Measurements from ENCODE around the gene RAD9B. TPM values are rescaled to one million over a fixed set of nuclear protein-coding genes. Genes with fewer than 3 reads are reported as not detected.

RAD9B gene
- total and polyA plus RNA-seq, 2 of the 13 experiments (the other 11 are each of a cell fraction or from before 2014, with no cell fraction given) = 0.05 to 0.38 TPM

- TF ChIP-seq ZNF816 (CRISPR knock-in tag; IDR thresholded peaks at IDR 0.05; ENCODE audit: borderline replicate concordance) (no peak), HDAC1 (CRISPR knock-in tag; IDR thresholded peaks at IDR 0.05) (peak; percentile 24; the same call in 1 of the 2 replicates), NFIB (CRISPR knock-in tag; IDR thresholded peaks at IDR 0.05; ENCODE audit: borderline replicate concordance) (no peak), CEBPZ (IDR thresholded peaks at IDR 0.05; ENCODE audit: low read length) (no peak), FOXA1 (IDR thresholded peaks at IDR 0.05) (no peak), FOXA1 (CRISPR knock-in tag; IDR thresholded peaks at IDR 0.05) (peak; percentile 63), ZNF644 (CRISPR knock-in tag; IDR thresholded peaks at IDR 0.05; ENCODE audit: low read depth) (0 out of 2 replicates have a peak, but pooled peaks have one; percentile 42), ZNF549 (CRISPR knock-in tag; IDR thresholded peaks at IDR 0.05) (no peak), BRD4 (CRISPR knock-in tag; IDR thresholded peaks at IDR 0.05) (no peak), ARNT2 (CRISPR knock-in tag; IDR thresholded peaks at IDR 0.05; ENCODE audit: low read depth) (no peak), POLR2AphosphoS5 (IDR thresholded peaks at IDR 0.05; ENCODE audit: low read depth, low read length) (no peak), RXRA (CRISPR knock-in tag; IDR thresholded peaks at IDR 0.05) (no peak), ZNF678 (CRISPR knock-in tag; IDR thresholded peaks at IDR 0.05) (no peak), ZNF775 (CRISPR knock-in tag; IDR thresholded peaks at IDR 0.05; ENCODE audit: borderline replicate concordance) (no peak), MED1 (CRISPR knock-in tag; IDR thresholded peaks at IDR 0.05) (no peak), ZNF674 (CRISPR knock-in tag; IDR thresholded peaks at IDR 0.05; ENCODE audit: low read depth) (no peak), PHB2 (IDR thresholded peaks at IDR 0.05; ENCODE audit: partially characterized antibody) (no peak), TAF15 (IDR thresholded peaks at IDR 0.05; ENCODE audit: low read depth, low read length, poor library complexity, severe bottlenecking) (no peak), ZNF232 (CRISPR knock-in tag; IDR thresholded peaks at IDR 0.05; ENCODE audit: borderline replicate concordance) (no peak), ATF7 (IDR thresholded peaks at IDR 0.05) (no peak), ATF7 (CRISPR knock-in tag; IDR thresholded peaks at IDR 0.05) (no peak)
These were observed 31.5 kb downstream of the RAD9B start (continued) for GRCh38 chr12:110533607-110534006.

All from HepG2 (cell line).